ENCODE measurements around the gene PDE7B. TPM values are rescaled to one million over a fixed set of nuclear protein-coding genes. Genes with fewer than 3 reads are reported as not detected.

PDE7B gene
- total RNA-seq, 1 experiment from 2014 or later = not detected

DNA sequence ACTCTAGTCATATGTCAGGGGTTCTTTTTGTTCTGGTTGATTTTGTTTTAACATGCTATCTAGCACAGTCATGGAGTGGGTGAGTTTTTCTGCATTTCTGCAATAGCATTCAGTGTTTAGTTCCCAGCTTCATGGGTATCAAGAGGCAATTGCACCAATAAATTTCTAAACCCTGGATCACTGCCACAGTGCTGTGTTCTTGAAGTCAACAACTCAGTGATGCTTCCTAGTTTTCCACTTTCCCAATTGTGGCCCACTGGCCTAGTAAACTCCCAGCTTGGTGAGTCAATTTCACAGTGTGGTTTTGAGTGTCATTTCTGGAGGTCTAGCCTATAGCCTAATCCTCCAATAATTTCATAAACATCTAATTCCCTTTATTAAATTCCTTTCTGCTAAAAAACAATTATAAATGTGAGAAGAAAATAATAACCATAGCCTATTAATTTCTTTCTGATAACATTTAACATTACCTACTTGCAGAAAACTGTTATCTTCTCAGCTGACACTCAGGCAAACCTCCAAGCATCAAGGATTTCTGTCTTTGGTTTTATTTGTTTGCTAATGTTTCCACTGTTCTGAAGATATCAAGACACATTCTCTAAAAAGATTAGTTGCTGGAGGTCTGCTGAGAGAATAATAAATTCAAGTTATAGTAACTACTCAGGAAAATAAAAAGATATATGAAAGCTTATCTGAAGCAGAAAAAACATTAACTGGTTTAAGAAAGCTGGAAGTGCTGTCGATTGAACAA, 89.9 kb downstream of the PDE7B start:
- no peak for DNase-seq (ENCODE audit: low spot score)
- Histone ChIP-seq H3K27me3 (replicated peaks; ENCODE audit: insufficient read depth, low read depth, low read length, poor library complexity) (peaks cover 12% of the 10 kb centered on the region), H3K27ac (ENCODE audit: low read depth, low read length, poor library complexity, severe bottlenecking) (no peak overlapping the region), H3K36me3 (ENCODE audit: insufficient read depth, low read length, poor library complexity, severe bottlenecking) (no peaks in the 10 kb centered on the region), H3K4me1 (ENCODE audit: insufficient read depth, low read length, poor library complexity, severe bottlenecking) (no peaks in the 10 kb centered on the region), H3K4me3 (ENCODE audit: low read depth, low read length, poor library complexity, severe bottlenecking) (no peak overlapping the region), H3K9me3 (ENCODE audit: low read depth, low read length, poor library complexity, severe bottlenecking) (no peaks in the 10 kb centered on the region)
- intact Hi-C loops (cut with micrococcal nuclease; ENCODE audit: unreplicated experiment) = no loop called here
- ChIA-PET CTCF (no interaction called here), POLR2A (ENCODE audit: low non-redundant PET) (no interaction called here)
- BruUV-seq (replicated peaks) = no TSS peak
- TF ChIP-seq EZH2 (IDR thresholded peaks at IDR 0.05; ENCODE audit: borderline replicate concordance, low read depth, low read length, poor library complexity, severe bottlenecking) = no peak
- TF ChIP-seq, protein P1, sequence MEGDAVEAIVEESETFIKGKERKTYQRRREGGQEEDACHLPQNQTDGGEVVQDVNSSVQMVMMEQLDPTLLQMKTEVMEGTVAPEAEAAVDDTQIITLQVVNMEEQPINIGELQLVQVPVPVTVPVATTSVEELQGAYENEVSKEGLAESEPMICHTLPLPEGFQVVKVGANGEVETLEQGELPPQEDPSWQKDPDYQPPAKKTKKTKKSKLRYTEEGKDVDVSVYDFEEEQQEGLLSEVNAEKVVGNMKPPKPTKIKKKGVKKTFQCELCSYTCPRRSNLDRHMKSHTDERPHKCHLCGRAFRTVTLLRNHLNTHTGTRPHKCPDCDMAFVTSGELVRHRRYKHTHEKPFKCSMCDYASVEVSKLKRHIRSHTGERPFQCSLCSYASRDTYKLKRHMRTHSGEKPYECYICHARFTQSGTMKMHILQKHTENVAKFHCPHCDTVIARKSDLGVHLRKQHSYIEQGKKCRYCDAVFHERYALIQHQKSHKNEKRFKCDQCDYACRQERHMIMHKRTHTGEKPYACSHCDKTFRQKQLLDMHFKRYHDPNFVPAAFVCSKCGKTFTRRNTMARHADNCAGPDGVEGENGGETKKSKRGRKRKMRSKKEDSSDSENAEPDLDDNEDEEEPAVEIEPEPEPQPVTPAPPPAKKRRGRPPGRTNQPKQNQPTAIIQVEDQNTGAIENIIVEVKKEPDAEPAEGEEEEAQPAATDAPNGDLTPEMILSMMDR (conservative IDR thresholded peaks at IDR 0.05; ENCODE audit: low read depth, low read length) = no peak

- H3K27ac ChIP-seq (ENCODE audit: low read depth, low read length, poor library complexity, severe bottlenecking) = no peak overlapping the region
- H3K27me3 ChIP-seq (replicated peaks; ENCODE audit: insufficient read depth, low read depth, low read length, poor library complexity) = peaks cover 31% of the 10 kb centered on the region
- TF ChIP-seq, protein P1 (conservative IDR thresholded peaks at IDR 0.05; ENCODE audit: low read depth, low read length) = no peak
- no peak for TF ChIP-seq EZH2 (IDR thresholded peaks at IDR 0.05; ENCODE audit: borderline replicate concordance, low read depth, low read length, poor library complexity, severe bottlenecking)
- ChIA-PET CTCF (no interaction called here), POLR2A (ENCODE audit: low non-redundant PET) (no interaction called here)
- H3K9me3 ChIP-seq (ENCODE audit: low read depth, low read length, poor library complexity, severe bottlenecking) = no peaks in the 10 kb centered on the region
- H3K4me1 ChIP-seq (ENCODE audit: insufficient read depth, low read length, poor library complexity, severe bottlenecking) = no peaks in the 10 kb centered on the region
- BruUV-seq (replicated peaks) = no TSS peak
- no peak overlapping the region for H3K4me3 ChIP-seq (ENCODE audit: low read depth, low read length, poor library complexity, severe bottlenecking)
- intact Hi-C loops (cut with micrococcal nuclease; ENCODE audit: unreplicated experiment) = no loop called here
- H3K36me3 ChIP-seq (ENCODE audit: insufficient read depth, low read length, poor library complexity, severe bottlenecking) = no peaks in the 10 kb centered on the region
- DNase-seq (ENCODE audit: low spot score) = no peak
Measured at GRCh38 chr6:135944120-135944519, 92.6 kb downstream of the PDE7B start.

- intact Hi-C loops (cut with micrococcal nuclease; ENCODE audit: unreplicated experiment) = no loop called here
- no peaks in the 10 kb centered on the region for H3K9me3 ChIP-seq (ENCODE audit: low read depth, low read length, poor library complexity, severe bottlenecking)
- no peak overlapping the region for H3K27ac ChIP-seq (ENCODE audit: low read depth, low read length, poor library complexity, severe bottlenecking)
- ChIA-PET POLR2A (ENCODE audit: low non-redundant PET) (no interaction called here), CTCF (no interaction called here)
- H3K27me3 ChIP-seq (replicated peaks; ENCODE audit: insufficient read depth, low read depth, low read length, poor library complexity) = peaks cover 54% of the 10 kb centered on the region
- no peak for TF ChIP-seq EZH2 (IDR thresholded peaks at IDR 0.05; ENCODE audit: borderline replicate concordance, low read depth, low read length, poor library complexity, severe bottlenecking)
- TF ChIP-seq, protein P1 (conservative IDR thresholded peaks at IDR 0.05; ENCODE audit: low read depth, low read length) = no peak
- BruUV-seq (replicated peaks) = no TSS peak
- DNase-seq (ENCODE audit: low spot score) = no peak
- H3K4me1 ChIP-seq (ENCODE audit: insufficient read depth, low read length, poor library complexity, severe bottlenecking) = no peaks in the 10 kb centered on the region
- H3K4me3 ChIP-seq (ENCODE audit: low read depth, low read length, poor library complexity, severe bottlenecking) = no peak overlapping the region
- H3K36me3 ChIP-seq (ENCODE audit: insufficient read depth, low read length, poor library complexity, severe bottlenecking) = no peaks in the 10 kb centered on the region
Measured at GRCh38 chr6:135946674-135947073, 95.2 kb downstream of the PDE7B start.

Measured in A673 (cell line).